ENCODE results near the gene AGAP3.

The AGAP3 gene

DNA sequence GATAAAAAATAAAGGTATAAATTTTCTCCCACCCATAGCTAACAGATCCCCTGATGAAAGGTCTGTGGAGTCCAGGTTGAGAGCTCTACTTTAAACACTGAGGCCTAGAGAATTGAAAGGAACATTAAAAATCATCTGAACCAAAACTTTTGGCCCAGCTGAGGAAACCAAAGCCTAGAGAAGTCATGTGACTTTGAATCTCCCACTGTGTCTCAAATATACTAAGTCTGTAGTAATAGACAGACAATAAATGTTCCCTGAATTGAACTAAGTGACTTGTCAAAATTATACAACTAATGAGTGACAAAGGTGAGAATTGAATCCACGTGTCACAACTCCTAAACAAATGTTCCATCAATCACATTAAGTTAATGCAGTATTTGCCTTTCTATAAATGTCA, 75.5 kb downstream of the AGAP3 start:
- DNase-seq (ENCODE audit: low read depth in 2 of 2): no peak

DNA sequence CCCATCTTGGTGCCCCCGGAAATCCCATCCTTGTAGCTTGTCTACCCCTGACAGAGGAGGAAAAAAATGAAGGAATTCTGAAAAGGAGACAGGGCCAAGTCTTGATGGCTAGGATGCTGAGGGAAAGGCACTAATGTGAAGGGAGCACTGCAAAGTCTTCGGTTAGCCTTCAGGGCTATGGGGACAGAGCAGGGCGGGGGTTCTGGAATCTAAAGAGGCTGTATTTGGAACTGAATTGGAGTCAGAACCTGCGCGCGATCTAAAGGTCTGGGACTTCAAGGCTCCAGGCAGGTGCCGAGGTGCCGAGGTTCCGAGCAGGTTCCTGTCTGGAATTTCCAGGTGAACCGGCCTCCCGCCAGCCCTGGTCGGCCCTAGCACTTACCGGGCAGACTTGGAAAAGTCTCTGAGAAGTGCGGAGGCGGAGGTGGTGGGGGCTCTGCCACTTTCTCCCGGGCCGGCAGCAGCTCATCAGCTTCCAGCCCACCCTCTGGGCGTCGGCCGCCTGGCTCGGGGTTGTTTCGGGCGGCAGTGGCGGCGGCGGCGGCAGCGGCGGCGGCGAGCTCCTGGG, 80.4 kb downstream of the AGAP3 start:
- DNase-seq (ENCODE audit: low read depth in 2 of 2): no peak

- no peak for DNase-seq (ENCODE audit: low read depth in 2 of 2)
Observed at GRCh38 chr7:151167197-151167961, 81.1 kb downstream of the AGAP3 start, which contains the start of gene GBX1. GBX1 (minus strand) TSS chr7:151167694; CDS start chr7:151167548, 146 bp downstream.

- no peak for DNase-seq (ENCODE audit: low read depth in 2 of 2)
Observed at GRCh38 chr7:151168003-151168786, 81.9 kb downstream of the AGAP3 start.

DNA sequence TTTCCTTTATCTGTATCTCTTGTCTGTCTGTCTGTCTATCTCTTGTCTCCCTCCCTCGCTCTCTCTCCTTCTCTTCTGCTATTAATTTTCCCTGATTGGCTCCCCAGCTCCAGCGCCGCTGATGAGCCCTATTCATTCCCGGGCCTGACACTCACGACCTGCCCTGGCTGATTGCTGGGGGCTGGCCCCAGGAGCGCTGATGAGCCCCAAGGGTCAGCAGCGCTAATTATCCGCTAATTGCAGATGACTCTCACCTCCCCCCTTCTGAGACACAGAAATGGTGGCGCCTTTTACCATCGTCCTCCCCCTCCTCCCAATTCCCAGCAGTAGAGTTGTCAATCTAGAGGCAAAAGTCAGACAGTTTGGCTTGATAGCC, 82.5 kb downstream of the AGAP3 start:
- no peak for DNase-seq (ENCODE audit: low read depth in 2 of 2)

GRCh38 chr7:151172273-151173141, 86.2 kb downstream of the AGAP3 start:
- DNase-seq (ENCODE audit: low read depth in 2 of 2): peak; percentile 15

DNA sequence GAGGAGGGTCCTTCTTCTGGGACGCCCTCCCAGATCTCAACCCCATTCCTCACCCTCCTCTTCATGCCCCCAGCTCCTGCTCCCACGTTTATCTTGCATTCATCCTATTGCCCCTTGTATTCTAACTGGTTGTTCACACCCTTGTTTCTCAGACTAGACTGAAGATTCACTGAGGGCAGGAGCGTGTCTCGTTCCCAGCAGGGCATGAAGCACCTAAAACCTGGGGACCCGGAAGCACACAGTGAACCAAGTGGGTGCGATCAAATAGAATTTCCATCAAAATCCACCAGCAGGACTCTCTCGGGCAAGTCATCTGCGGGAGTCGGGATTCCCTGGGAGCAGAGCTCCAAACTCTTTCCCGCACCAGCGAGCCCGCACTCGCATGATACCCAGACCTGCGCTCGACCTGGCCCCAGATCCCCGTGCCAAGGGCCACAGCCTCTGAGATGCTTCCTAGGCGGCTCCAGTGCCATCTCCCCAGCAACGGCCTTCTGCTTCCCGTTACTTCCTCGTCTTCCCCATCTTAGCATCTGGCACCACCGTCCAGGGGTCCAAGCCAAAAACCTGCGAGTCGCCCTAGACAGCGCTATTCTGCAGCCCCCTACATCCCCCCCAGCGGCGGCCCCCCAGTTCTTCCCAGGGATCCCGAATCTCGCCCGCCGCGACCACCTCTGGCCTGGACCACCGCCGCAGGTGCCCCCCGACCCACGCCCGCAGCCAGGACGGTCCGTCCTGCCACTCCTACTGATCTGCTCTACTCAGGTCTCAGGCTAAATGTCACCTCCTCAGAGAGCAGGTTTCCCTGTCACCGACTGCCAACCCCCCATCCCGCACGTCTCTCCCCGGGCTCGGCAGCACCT, 87.3 kb downstream of the AGAP3 start:
- DNase-seq (ENCODE audit: low read depth in 2 of 2): no peak

DNA sequence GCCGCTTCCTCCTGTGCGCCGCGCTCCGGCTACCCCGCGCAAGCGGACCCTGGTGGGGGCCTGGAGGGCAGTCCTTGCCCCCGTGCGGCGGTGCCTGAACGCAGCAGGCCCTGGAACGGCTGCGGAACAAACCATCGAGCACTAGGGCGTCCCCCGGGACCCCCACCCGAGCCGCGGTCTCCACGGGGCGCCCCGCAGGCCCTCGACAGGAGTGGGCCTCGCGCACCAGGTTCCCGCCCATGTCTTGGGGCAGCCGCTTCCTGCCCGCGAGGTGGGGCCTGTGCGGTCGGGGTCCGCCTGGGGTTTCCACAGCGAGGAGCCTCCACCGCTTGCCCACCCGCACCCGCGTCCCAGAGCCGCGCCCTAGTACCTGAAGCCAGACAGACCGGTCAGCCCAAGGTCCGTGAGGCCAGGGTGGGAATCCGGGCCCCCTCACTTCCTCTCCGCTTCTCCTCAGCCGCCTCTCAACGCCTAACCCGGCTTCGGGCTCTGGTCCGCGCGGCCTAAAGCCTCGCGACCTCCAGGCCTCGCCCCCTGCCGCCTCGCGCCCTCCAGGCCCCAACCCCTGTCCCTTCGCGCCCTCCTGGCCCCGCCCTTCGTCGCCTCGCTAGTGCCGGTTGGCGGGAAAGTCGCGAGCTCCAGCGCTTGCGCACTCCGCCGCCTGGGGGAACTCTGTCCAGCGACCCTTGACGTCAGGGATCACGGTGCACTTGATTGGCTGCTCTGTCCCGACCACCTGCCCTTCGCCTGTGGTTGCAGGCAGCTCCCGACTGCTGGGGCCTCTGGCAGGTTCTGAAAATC, 88.2 kb downstream of the AGAP3 start:
- no peak for DNase-seq (ENCODE audit: low read depth in 2 of 2)

- no peak for DNase-seq (ENCODE audit: low read depth in 2 of 2)
Observed at GRCh38 chr7:151175047-151175792, 88.9 kb downstream of the AGAP3 start.

DNA sequence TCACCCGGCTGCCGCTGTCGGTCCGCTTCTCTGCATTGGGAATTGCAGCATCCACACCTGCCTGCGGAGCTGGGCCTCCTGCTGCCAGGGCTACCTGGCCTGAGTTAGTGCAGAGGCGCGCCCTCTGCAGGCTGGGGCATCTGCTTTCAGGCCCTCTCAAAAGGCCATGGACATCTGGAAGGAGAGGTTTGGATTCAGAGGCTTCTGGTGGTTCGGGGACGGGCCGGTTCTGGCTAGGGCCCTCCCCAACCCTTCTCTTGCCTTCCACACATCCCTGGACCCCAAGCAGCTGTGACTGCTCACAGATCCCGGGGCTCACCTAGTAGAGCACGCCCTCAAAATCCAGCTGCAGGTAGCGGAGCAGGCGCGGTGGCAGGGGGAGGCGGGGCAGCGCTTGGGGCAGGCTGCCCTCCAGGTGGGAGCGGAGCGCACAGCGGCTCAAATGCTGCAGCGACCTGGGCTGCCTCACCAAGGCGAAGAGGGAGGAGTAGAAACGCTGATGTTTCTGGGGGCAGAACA, 89.6 kb downstream of the AGAP3 start:
- no peak for DNase-seq (ENCODE audit: low read depth in 2 of 2)

- DNase-seq (ENCODE audit: low read depth in 2 of 2): no peak
Observed at GRCh38 chr7:151176401-151176800, 90.1 kb downstream of the AGAP3 start.

GRCh38 chr7:151177310-151177709, 91.0 kb downstream of the AGAP3 start:
- no peak for DNase-seq (ENCODE audit: low read depth in 2 of 2)

DNA sequence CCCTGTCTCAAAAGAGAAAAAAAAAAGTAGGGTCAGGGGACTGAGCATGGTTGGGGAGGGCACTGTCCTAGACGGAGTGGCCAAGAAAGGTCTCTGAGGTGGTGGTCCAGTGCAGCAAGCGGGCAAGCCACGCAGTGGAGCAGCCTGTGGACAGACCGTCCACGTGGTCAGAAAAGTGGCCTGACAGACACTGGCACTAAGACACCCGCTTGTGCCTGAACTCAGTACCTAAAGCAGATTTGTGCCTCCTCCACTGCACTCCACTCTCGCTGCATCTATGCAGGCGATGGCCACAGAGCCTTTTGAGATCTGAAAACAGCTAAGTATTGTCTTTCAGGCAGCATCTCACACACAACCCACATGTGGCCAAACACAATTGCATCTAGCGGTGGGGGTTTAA, 92.0 kb downstream of the AGAP3 start:
- DNase-seq (ENCODE audit: low read depth in 2 of 2): no peak

GRCh38 chr7:151178831-151179230, 92.6 kb downstream of the AGAP3 start:
- no peak for DNase-seq (ENCODE audit: low read depth in 2 of 2)

DNA sequence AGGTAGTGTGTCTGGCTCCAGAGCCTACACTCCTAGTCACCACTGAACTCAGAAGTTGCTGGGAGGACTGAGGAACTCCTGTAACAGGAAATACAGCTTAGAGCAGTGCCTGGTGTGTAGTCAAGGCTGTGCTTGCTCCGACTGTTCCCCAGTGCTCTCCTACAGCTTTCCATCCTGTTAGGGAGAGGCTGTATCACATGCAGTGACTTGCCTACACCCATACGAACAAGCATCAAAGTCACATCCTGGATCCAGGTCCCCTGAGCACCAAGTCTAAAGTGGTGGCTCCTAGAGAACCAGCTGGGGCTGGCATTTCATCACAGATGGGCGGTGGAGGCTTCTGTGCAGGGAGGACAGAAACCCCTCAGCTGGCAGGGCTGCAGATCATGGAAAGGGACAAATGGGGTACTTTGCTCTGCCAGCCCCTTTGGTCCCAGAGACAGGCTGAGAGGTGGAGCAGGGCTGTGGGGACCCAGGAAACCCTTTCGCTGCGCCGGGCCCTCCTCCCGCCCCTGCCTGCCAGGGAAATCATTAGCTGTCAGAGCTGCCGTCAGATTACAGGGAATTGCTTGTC, 93.1 kb downstream of the AGAP3 start:
- DNase-seq (ENCODE audit: low read depth in 2 of 2): no peak

DNA sequence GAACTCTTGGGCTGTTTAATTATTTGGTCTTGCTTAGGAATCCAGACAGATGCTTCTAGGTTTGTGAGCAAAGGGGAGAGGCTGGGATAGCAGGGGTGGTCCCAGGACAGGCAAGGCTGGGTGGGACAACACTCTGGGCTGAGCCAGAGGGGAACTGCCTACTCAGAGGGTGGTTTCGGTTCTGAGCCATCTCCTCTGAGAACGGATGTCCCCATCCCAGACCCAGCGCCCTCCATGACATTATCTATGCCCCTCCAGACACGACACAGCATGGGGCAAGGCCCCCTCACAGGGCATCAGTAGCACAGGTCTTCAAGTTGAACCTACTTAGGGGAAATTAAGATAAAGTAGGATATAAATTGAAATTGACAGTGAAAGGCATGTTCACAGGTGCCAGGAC, 93.7 kb downstream of the AGAP3 start:
- no peak for DNase-seq (ENCODE audit: low read depth in 2 of 2)

DNA sequence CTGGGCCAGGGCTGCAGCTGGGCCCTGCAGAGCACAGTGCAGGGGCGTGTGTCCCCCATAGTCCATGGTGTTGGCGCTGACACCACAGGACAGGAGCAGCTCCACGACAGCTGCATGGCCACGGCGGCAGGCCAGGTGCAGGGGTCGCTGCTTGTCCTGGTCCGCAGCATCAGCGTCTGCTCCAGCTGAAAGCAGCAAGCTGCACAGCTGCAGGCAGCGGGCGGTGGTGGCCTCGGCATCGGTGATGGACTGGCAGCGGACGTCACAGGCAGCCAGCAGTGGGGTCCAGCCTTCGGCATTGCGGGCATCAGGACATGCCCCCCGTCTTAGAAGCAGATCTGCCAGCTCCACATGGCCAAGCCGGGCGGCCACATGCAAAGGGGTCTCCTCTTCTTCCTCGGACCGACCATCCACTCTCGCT, 94.7 kb downstream of the AGAP3 start:
- no peak for DNase-seq (ENCODE audit: low read depth in 2 of 2)

GRCh38 chr7:151185762-151186639, 99.7 kb downstream of the AGAP3 start:
- no peak for DNase-seq (ENCODE audit: low read depth in 2 of 2)
